Forelimb muscle (tissue), 1 donor: ENCODE data around the gene CHMP6. TPM values are rescaled to one million over a fixed set of nuclear protein-coding genes. Genes with fewer than 3 reads are reported as not detected.

Experiments used
- DNase-seq: peaks from one replicate; pipeline ENCODE4 v3.0.0-alpha.2; 2013; ENCODE audit warnings: low read depth
- polyA plus RNA-seq: library from polyadenylated mRNA; unstranded; fragments of 120-200 nt; gene quantifications from one replicate; pipeline ENCODE4 v1.2.1, GENCODE V29; 2013; ENCODE audit not compliant: insufficient read length

The CHMP6 gene
- polyA plus RNA-seq, 1 donor = 25.2 TPM

GRCh38 chr17:80970762-80971703, 20.6 kb upstream of the CHMP6 start:
- DNase-seq = no peak

- DNase-seq = no peak
These were observed 19.8 kb upstream of the CHMP6 start for GRCh38 chr17:80971704-80972304.

- DNase-seq = no peak
These were observed 14.9 kb upstream of the CHMP6 start for GRCh38 chr17:80976701-80977100.

- no peak for DNase-seq
These were observed 14.5 kb upstream of the CHMP6 start for GRCh38 chr17:80977172-80977571.

GRCh38 chr17:80978499-80979497, 12.8 kb upstream of the CHMP6 start:
- no peak for DNase-seq

- no peak for DNase-seq
These were observed 11.9 kb upstream of the CHMP6 start for GRCh38 chr17:80979547-80980378.

GRCh38 chr17:80980397-80981061, 11.1 kb upstream of the CHMP6 start:
- no peak for DNase-seq

DNA sequence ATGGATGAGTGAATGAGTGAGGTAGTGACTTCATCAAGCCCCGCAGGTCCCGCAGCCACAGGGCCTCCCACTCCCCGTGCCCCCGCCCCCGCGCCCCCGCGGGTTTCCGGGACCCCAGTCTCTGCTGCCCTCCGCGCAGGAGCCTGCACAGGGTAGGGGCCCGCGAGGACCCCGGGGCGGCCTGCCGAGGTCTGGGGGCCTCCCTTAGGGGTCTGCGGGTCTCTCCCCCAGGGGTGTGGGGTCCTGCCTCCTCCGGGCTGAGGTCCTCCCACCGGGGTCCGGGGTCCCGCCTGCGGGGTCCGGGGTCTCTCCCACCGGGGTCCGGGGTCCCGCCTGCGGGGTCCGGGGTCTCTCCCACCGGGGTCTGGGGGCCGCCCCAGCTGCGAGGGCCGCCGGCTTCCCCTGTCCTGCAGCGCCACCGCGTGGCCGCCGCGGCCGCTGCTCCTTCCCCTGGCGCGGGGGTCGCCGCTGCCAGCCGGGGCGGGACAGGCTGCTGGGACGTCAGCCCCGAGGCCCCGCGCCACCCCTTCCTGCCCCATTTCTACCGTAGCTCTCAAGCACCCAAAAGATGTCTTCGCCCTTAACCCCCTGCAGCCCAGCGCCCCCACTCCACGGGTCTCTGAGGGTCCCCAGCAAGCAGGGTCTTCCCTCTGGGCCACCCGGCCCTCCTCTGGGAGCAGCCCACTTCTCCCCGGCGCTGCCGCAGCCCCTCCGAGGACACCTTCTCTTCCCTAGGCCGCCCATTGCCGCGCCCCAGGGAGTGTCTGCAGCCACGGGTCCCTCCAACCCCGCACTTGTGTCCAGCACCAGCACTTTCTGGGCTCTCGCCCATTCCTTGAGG, 10.4 kb upstream of the CHMP6 start:
- DNase-seq = no peak

- DNase-seq = no peak
These were observed 9.7 kb upstream of the CHMP6 start for GRCh38 chr17:80981929-80982425.

- no peak for DNase-seq
These were observed 9.1 kb upstream of the CHMP6 start for GRCh38 chr17:80982426-80982974.

DNA sequence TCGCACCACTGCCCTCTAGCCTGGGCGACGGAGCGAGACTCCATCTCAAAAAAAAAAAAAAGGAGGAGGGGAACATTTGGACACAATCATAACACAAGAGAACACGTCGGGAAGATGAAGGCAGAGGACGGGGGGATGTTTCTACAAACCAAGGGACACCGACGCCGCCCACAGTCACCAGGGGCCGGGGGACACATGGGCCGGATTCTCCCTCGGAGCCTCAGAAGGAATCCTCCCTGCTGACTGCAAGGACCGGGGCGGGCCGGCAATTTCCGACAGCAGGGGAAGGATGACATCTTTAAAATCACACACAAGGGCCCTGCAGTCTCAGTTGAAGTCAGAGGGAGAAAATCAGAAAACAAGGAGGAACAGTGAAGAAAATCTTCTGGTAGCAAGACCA, 8.1 kb upstream of the CHMP6 start:
- no peak for DNase-seq

- DNase-seq = no peak
These were observed 6.9 kb upstream of the CHMP6 start for GRCh38 chr17:80984749-80985148.

DNA sequence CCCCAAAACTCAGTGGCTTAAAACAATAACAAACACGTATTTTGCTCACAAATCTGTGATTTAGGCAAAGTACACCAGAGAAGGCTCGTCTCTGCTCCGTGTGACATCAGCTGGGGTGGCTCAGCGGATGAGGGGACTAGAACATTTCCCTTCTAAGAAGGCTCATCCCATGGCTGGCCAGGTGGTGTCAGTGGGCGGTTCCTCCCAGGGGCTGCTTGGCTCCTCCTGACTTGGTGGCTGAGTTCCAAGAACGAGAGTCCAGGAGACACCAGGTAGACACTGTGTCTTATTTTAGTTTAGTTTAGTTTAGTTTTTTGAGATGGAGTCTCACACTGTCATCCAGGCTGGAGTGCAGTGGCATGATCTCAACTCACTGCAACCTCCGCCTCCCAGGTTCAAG, 5.6 kb upstream of the CHMP6 start:
- DNase-seq = no peak

DNA sequence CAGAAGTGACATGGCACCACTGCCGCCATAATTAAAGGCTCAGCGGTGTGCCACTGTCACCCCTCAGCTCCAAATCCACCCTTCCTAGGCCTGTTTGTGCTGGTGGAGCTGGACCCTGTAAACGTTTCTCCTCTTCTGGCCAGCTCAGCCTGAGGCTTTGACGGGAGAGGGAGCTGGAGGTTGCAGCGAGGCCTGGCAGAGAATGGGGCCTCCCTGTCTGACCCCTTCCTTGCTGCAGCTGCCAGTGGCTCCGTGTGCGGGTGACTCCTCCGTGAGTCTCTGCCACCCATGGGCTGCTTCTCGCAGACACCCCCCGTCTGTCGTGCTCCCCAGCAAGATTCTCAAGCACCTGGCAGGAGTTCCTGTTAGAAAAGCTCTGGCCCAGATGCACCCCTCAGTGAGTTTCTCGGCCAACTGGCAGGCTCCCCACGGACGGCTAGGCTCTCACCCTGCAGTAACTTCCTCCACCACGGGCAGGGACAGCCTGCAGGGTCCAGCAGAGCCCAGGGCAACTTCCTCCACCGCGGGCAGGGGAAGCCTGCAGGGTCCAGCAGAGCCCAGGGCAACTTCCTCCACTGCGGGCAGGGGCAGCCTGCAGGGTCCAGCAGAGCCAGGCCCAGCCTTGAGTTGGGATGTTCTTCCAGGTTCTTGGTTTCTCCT, 4.7 kb upstream of the CHMP6 start:
- DNase-seq = no peak

DNA sequence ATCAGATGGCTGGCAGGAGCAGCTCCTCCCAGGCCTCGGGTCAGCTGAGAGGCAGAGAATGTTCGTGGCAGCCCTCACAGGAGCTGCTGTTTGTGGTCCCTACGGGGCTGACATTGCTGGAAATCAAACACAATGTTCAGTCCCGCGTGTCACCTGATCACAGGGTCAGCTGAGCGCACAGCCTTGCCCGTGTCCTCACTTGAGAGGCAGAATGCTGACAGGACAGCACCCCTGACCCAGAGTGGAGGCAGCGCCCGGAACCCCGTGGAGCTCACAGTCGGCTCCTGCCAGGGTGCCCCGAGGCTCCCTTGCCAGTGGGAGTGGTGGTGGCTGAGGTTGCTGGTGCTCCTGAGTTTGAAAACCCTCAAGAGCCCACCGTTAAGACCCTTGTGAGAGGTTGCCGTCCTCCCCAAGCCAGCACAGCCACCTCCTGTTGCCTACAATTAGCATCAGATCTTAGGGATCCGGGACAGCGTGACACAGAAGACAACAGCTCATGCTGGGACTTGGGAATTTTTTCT, 3.6 kb upstream of the CHMP6 start:
- no peak for DNase-seq

- no peak for DNase-seq
These were observed 2.1 kb upstream of the CHMP6 start for GRCh38 chr17:80989586-80989913.

DNA sequence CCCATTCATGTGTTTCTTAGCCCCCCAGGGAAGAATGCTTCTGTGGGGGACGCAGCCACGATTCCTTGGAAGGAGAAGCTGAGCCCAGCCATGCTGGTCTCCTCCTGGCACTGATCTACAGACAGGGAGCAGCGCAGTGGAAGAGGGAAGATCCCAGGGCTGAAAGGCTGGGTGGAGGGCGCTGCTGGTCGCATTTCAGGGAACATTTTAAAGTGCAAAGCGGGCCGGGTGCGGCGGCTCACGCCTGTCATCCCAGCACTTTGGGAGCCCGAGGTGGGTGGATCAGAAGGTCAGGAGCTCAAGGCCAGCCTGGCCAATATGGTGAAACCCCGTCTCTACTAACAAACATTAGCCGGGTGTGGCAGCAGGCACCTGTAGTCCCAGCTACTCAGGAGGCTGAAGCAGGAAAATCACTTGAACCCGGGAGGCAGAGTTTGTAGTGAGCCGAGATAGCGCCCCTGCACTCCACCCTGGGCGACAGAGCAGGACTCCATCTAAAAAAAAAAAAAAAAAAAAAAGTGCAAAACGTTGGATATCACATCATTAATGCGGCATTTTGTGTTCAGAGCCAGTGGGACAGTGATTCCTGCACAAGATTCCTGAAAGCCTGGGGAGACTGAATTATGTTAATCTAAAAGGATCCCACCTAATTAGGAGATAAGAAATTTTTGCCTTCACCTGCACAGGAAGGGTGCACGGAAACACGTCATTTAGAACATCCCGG, 558 bp upstream of the CHMP6 start:
- DNase-seq = no peak
